HCT116 (cell line): ENCODE measurements around the gene FAM89B. TPM values are rescaled to one million over a fixed set of nuclear protein-coding genes. Genes with fewer than 3 reads are reported as not detected.

ENCODE experiments used
- CTCF ChIP-seq, 3 experiments: fragments of 200-600 bp in 1 of 3; sonication (generic) in 1 of 3; IDR thresholded peaks in 2 of 3; conservative IDR thresholded peaks in 1 of 3; 2 replicates each; pipeline ENCODE4 v1.5.1; 2012 to 2017; ENCODE audit warnings: low read depth in 2 of 3, low read length in 2 of 3, antibody characterized with exemption in 1 of 3, borderline replicate concordance in 1 of 3, control low read depth in 1 of 3, mild to moderate bottlenecking in 1 of 3, mixed read lengths in 1 of 3, mixed run types in 1 of 3, moderate library complexity in 1 of 3; ENCODE audit not compliant: insufficient read depth in 1 of 3
- ZBTB33 ChIP-seq: IDR thresholded peaks from 2 replicates; pipeline ENCODE4 v1.6.1; 2011; ENCODE audit warnings: mild to moderate bottlenecking, low read length, moderate library complexity; ENCODE audit not compliant: insufficient replicate concordance; ENCODE audit errors: extremely low read depth
- total RNA-seq: library from RNA; stranded (reverse); gene quantifications from one replicate; pipeline ENCODE4 v1.2.1, GENCODE V29; 2021; ENCODE audit not compliant: unreplicated experiment

FAM89B gene
- total RNA-seq, 1 experiment from 2014 or later, result 60.0 TPM

- TF ChIP-seq CTCF (IDR thresholded peaks at IDR 0.05 in 2 of 3, conservative IDR thresholded peaks at IDR 0.05 in 1 of 3; ENCODE audit: borderline replicate concordance in 1 of 3, insufficient read depth in 1 of 3, low read depth in 2 of 3, low read length in 2 of 3) (no peak), ZBTB33 (no peak)
- TF ChIP-seq, all 23 proteins: peak for 0
Measured at GRCh38 chr11:65623177-65623576, 50.8 kb downstream of the FAM89B start (continued).

Other genes starting within 250 kb of the FAM89B start
- gene DPF2, start 238.7 kb upstream of the FAM89B start, total RNA-seq, result 72.0 TPM
- 2.4 TPM for gene TIGD3, start 217.8 kb upstream of the FAM89B start, total RNA-seq
- gene SLC25A45, start 189.9 kb upstream of the FAM89B start, total RNA-seq, result 3.9 TPM
- gene FRMD8, start 185.9 kb upstream of the FAM89B start, total RNA-seq, result 35.8 TPM
- 564 TPM for gene NEAT1, start 149.7 kb upstream of the FAM89B start, total RNA-seq
- gene MALAT1, start 73.5 kb upstream of the FAM89B start, total RNA-seq, result 6,000 TPM
- gene SCYL1, start 47.5 kb upstream of the FAM89B start, total RNA-seq, result 104 TPM
- gene LTBP3, start 14.2 kb upstream of the FAM89B start, total RNA-seq, result 248 TPM
- 66.8 TPM for gene ZNRD2, start 2.1 kb upstream of the FAM89B start, total RNA-seq
- 105 TPM for gene EHBP1L1, start 3.5 kb downstream of the FAM89B start, total RNA-seq
- gene KCNK7, start 23.3 kb downstream of the FAM89B start, total RNA-seq, result 0.61 TPM
- 59.8 TPM for gene MAP3K11, start 41.7 kb downstream of the FAM89B start, total RNA-seq
- gene PCNX3, start 43.2 kb downstream of the FAM89B start, total RNA-seq, result 50.4 TPM
- gene SIPA1, start 65.6 kb downstream of the FAM89B start, total RNA-seq, result 105 TPM
- 78.5 TPM for gene RELA, start 90.4 kb downstream of the FAM89B start, total RNA-seq
- 78.7 TPM for gene KAT5, start 139.7 kb downstream of the FAM89B start, total RNA-seq
- 28.5 TPM for gene RNASEH2C, start 148.3 kb downstream of the FAM89B start, total RNA-seq
- gene AP5B1, start 208.4 kb downstream of the FAM89B start, total RNA-seq, result 19.5 TPM
- gene OVOL1, start 214.5 kb downstream of the FAM89B start, total RNA-seq, result 14.7 TPM